K562 (cell line): ENCODE results near the gene BIVM. TPM values are rescaled to one million over a fixed set of nuclear protein-coding genes. Genes with fewer than 3 reads are reported as not detected.

Experiments used
- ATAC-seq: fragments of 200-7000 bp; cut with Tn5 transposase; 3 replicates; pipeline ENCODE4 v1.9.1; 2020; ENCODE audit warnings: moderate library complexity
- Bru-seq: library from RNA; stranded (reverse); fragments of 400-500 nt; gene quantifications from one replicate; lab custom pipeline; 2021; lab: Mats Ljungman, UMichigan
- BruChase-seq, 2 experiments: library from RNA; stranded (reverse); fragments of 400-500 nt; gene quantifications; one replicate each; lab custom pipeline; 2021; lab: Mats Ljungman, UMichigan
- BruUV-seq: library from RNA; stranded (reverse); fragments of 400-500 nt; replicated peaks from 2 replicates; lab custom pipeline; 2021; lab: Mats Ljungman, UMichigan
- CTCF ChIA-PET: fragments of 300-600 bp; formaldehyde crosslinking; extraction: SDS; loops from one replicate; lab custom pipeline; 2021; ENCODE audit warnings: low intra/inter-chr PET ratio; lab: Yijun Ruan, JAX
- POLR2A ChIA-PET: fragments of 300-600, 350-650 bp; sonication (Branson Sonifier 250); formaldehyde crosslinking; extraction: SDS; loops from one replicate; lab custom pipeline; 2021; ENCODE audit warnings: antibody characterized with exemption, inconsistent platforms; lab: Yijun Ruan, JAX
- DNase-seq, 4 experiments: peaks; one replicate each; pipeline versions ENCODE4 v3.0.0 to v3.0.0-alpha.2; 2011 to 2018; ENCODE audit warnings: low spot score in 3 of 4, mixed read lengths in 3 of 4; ENCODE audit errors: extremely low read depth in 1 of 4
- FAIRE-seq: peaks from 2 replicates; lab custom pipeline; 2011; peaks lifted over from hg19 to GRCh38; lab: Jason Lieb, UNC
- H2AFZ ChIP-seq: 2 replicates; pipeline ENCODE4 v1.6.0; 2011; ENCODE audit warnings: low read depth, low read length, control low read depth, inconsistent platforms
- H3K27ac ChIP-seq: fragments of 200-600 bp; 3 replicates; pipeline ENCODE4 v1.8.0; 2011; ENCODE audit warnings: low read depth, mild to moderate bottlenecking, control low read depth, inconsistent platforms, low read length, moderate library complexity, mixed read lengths; ENCODE audit errors: extremely low read depth
- H3K27me3 ChIP-seq, 2 experiments: fragments of 300-600 bp in 1 of 2; 2 replicates in 1 of 2; 3 replicates in 1 of 2; pipeline versions ENCODE4 v1.6.0 to v1.8.0; 2011; ENCODE audit warnings: inconsistent platforms in 2 of 2, low read length in 2 of 2, mild to moderate bottlenecking in 1 of 2, mixed read lengths in 1 of 2, moderate library complexity in 1 of 2; ENCODE audit not compliant: control insufficient read depth in 2 of 2, insufficient read depth in 2 of 2
- H3K36me3 ChIP-seq: fragments of 300-600 bp; 3 replicates; pipeline ENCODE4 v1.8.0; 2011; ENCODE audit warnings: mild to moderate bottlenecking, low read length, inconsistent platforms; ENCODE audit not compliant: control insufficient read depth, insufficient read depth
- H3K4me1 ChIP-seq, 2 experiments: fragments of 200-600 bp in 1 of 2; replicated peaks in 1 of 2; 2 replicates in 1 of 2; 3 replicates in 1 of 2; pipeline versions ENCODE4 v1.5.1 to v1.8.0; 2011; ENCODE audit warnings: inconsistent platforms in 2 of 2, low read length in 2 of 2, mild to moderate bottlenecking in 1 of 2, mixed read lengths in 1 of 2, moderate library complexity in 1 of 2; ENCODE audit not compliant: control insufficient read depth in 2 of 2, insufficient read depth in 2 of 2
- H3K4me2 ChIP-seq: 2 replicates; pipeline ENCODE4 v1.6.1; 2011; ENCODE audit warnings: low read length, control low read depth, inconsistent platforms, mixed read lengths; ENCODE audit not compliant: insufficient read depth
- H3K4me3 ChIP-seq: fragments of 200-600 bp; sonication (generic), shearing (Covaris generic); 2 replicates; pipeline ENCODE4 v1.5.1; 2016; ENCODE audit warnings: control low read depth, inconsistent platforms
- H3K79me2 ChIP-seq: fragments of 200-600 bp; 3 replicates; pipeline ENCODE4 v1.8.0; 2011; ENCODE audit warnings: low read length, inconsistent platforms; ENCODE audit not compliant: control insufficient read depth, insufficient read depth
- H3K9ac ChIP-seq, 2 experiments: 2 replicates each; pipeline versions ENCODE4 v1.6.0 to v1.6.1; 2011; ENCODE audit warnings: low read depth in 2 of 2, low read length in 2 of 2, control low read depth in 1 of 2, inconsistent platforms in 1 of 2, mild to moderate bottlenecking in 1 of 2, mixed read lengths in 1 of 2; ENCODE audit not compliant: insufficient read depth in 1 of 2
- H3K9me1 ChIP-seq: one replicate; pipeline ENCODE4 v1.6.0; 2011; ENCODE audit warnings: inconsistent platforms, mild to moderate bottlenecking, low read length, moderate library complexity; ENCODE audit not compliant: control insufficient read depth, insufficient read depth
- H3K9me3 ChIP-seq: replicated peaks from 2 replicates; pipeline ENCODE4 v1.5.1; 2011; ENCODE audit warnings: low read depth, low read length, inconsistent platforms; ENCODE audit not compliant: control insufficient read depth, insufficient read depth
- H4K20me1 ChIP-seq: replicated peaks from 2 replicates; pipeline ENCODE4 v1.6.1; 2011; ENCODE audit warnings: low read length, inconsistent platforms, mixed read lengths; ENCODE audit not compliant: control insufficient read depth, insufficient read depth
- EP400 ChIP-seq: fragments of 450-650 bp; IDR thresholded peaks from 2 replicates; pipeline ENCODE4 v1.6.1; 2017; ENCODE audit warnings: antibody characterized with exemption, mild to moderate bottlenecking, moderate library complexity
- HCFC1 ChIP-seq: IDR thresholded peaks from 2 replicates; pipeline ENCODE4 v1.6.1; 2012; ENCODE audit warnings: low read depth, low read length, improper control_type of control experiment
- JUND ChIP-seq, 2 experiments: IDR thresholded peaks; 2 replicates in 1 of 2; 3 replicates in 1 of 2; pipeline ENCODE4 v1.6.1; 2011; ENCODE audit warnings: borderline replicate concordance in 2 of 2, low read depth in 2 of 2, low read length in 2 of 2, improper control_type of control experiment in 1 of 2, missing biosample characterization in 1 of 2, missing genetic modification characterization in 1 of 2, missing genetic modification reagents in 1 of 2
- LCOR ChIP-seq: sonication (generic); formaldehyde crosslinking; IDR thresholded peaks from 2 replicates; pipeline ENCODE4 v1.8.0; 2022; ENCODE audit warnings: mild to moderate bottlenecking, missing genetic modification reagents
- MBD2 ChIP-seq: sonication (generic); IDR thresholded peaks from 2 replicates; pipeline ENCODE4 v1.6.1; 2016; ENCODE audit warnings: low read depth, borderline replicate concordance
- MED1 ChIP-seq: sonication (generic); formaldehyde crosslinking; IDR thresholded peaks from 2 replicates; pipeline ENCODE4 v1.8.1; 2023; ENCODE audit warnings: missing genetic modification reagents, borderline replicate concordance
- ZEB2 ChIP-seq: fragments of 450-650 bp; IDR thresholded peaks from 2 replicates; pipeline ENCODE4 v1.6.1; 2016
- ZNF143 ChIP-seq: sonication (generic); formaldehyde crosslinking; IDR thresholded peaks from 2 replicates; pipeline ENCODE4 v1.9.0; 2022; ENCODE audit warnings: mild to moderate bottlenecking, missing genetic modification reagents
- ZNF507 ChIP-seq: conservative IDR thresholded peaks from 2 replicates; pipeline ENCODE4 v1.6.1; 2017; ENCODE audit warnings: missing genetic modification characterization, missing compliant biosample characterization
- WGBS: fragments of 100-300 bp; shearing (Covaris generic); methylation state at CpG from one replicate; pipeline ENCODE4 v1.1.6; 2016; ENCODE audit warnings: low coverage, mixed read lengths; ENCODE audit not compliant: insufficient coverage; ENCODE audit errors: missing lambda C conversion rate; 5-methylcytosine and 5-hydroxymethylcytosine counted together
- in situ Hi-C: fragments of 300-500 bp; cut with MboI; formaldehyde crosslinking; loops from 4 replicates; pipeline ENCODE4 v1.15.0; 2018; ENCODE audit warnings: inconsistent platforms, mixed read lengths
- intact Hi-C: fragments of 100-400 bp; cut with micrococcal nuclease; formaldehyde crosslinking; loops from 2 replicates; pipeline ENCODE4 v1.14.2; 2022
- long read RNA-seq, 3 experiments: library from polyadenylated mRNA in 2 of 3; library from RNA in 1 of 3; unstranded in 2 of 3; stranded (forward) in 1 of 3; transcript quantifications; one replicate each; pipeline ENCODE4 v2.0.0, GENCODE V29; 2019 to 2022
- polyA minus RNA-seq, 3 experiments: library from RNA; depleted of rRNA, polyadenylated mRNA; stranded (reverse); fragments of >200 nt; gene quantifications; 2 replicates each; pipeline ENCODE4 v1.2.3, GENCODE V29; 2011
- polyA plus RNA-seq, 8 experiments: library from polyadenylated mRNA; depleted of rRNA in 4 of 8; stranded (reverse) in 5 of 8; unstranded in 3 of 8; fragments of >200 nt; fragmentation: Nextera tagmentation in 2 of 8; fragmentation: Illumina TruSeq in 1 of 8; extraction: Ambion mirVana in 2 of 8; extraction: Trizol in 1 of 8; gene quantifications; 2 replicates each; pipeline versions ENCODE4 v1.2.1 to v1.2.3, GENCODE V29; 2011 to 2014; ENCODE audit warnings: inconsistent platforms in 1 of 8, missing spikeins in 1 of 8
- total RNA-seq, 7 experiments: library from RNA; depleted of rRNA in 6 of 7; stranded (reverse); fragments of >200 nt in 6 of 7; fragmentation: Illumina TruSeq in 2 of 7; extraction: Trizol in 2 of 7; gene quantifications; 2 replicates each; pipeline versions ENCODE4 v1.2.1 to v1.2.3, GENCODE V29; 2011 to 2021; ENCODE audit warnings: low replicate concordance in 1 of 7
- TF ChIP-seq, protein P1 (sequence below), 2 experiments: fragments of 450-650 bp; conservative IDR thresholded peaks; 2 replicates each; pipeline ENCODE4 v1.6.1; 2017; ENCODE audit warnings: mild to moderate bottlenecking in 2 of 2, moderate library complexity in 2 of 2
- TF ChIP-seq, protein P2 (sequence below): sonication (generic); formaldehyde crosslinking; IDR thresholded peaks from 2 replicates; pipeline ENCODE4 v1.5.0; 2020; ENCODE audit warnings: missing genetic modification reagents

The BIVM gene, protein sequence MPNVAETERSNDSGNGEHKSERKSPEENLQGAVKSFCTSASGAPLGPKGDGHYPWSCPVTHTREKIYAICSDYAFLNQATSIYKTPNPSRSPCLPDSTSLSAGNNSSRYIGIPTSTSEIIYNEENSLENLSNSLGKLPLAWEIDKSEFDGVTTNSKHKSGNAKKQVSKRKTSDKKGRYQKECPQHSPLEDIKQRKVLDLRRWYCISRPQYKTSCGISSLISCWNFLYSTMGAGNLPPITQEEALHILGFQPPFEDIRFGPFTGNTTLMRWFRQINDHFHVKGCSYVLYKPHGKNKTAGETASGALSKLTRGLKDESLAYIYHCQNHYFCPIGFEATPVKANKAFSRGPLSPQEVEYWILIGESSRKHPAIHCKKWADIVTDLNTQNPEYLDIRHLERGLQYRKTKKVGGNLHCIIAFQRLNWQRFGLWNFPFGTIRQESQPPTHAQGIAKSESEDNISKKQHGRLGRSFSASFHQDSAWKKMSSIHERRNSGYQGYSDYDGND
- 25.3 and 78.1 TPM in 2 replicates for total RNA-seq (2011; cell fraction: chromatin; rRNA removed; ENCODE audit: low replicate concordance)
- total RNA-seq (2011; cell fraction: nucleolus; rRNA removed): 11.5 and 14.9 TPM in 2 replicates
- total RNA-seq (2011; cell fraction: nucleoplasm; rRNA removed): 34.8 and 48.7 TPM in 2 replicates
- 11.1 and 18.2 TPM in 2 replicates for total RNA-seq (2014; rRNA removed)
- total RNA-seq (2014; rRNA removed; fragmentation: Illumina TruSeq; extraction: Trizol): 18.3 and 22.5 TPM in 2 replicates
- 14.2 and 16.8 TPM in 2 replicates for total RNA-seq (2015; rRNA removed; fragmentation: Illumina TruSeq; extraction: Trizol)
- total RNA-seq (2021): 15.9 and 17.1 TPM in 2 replicates
- polyA plus RNA-seq (2011; rRNA removed): 16.9 and 23.1 TPM in 2 replicates
- polyA plus RNA-seq (2011; cell fraction: cytosol; rRNA removed): 5.2 and 7.8 TPM in 2 replicates
- 15.4 and 15.8 TPM in 2 replicates for polyA plus RNA-seq (2011; cell fraction: nucleus; rRNA removed)
- 10.5 and 14.3 TPM in 2 replicates for polyA plus RNA-seq (2012)
- polyA plus RNA-seq (2014; fragmentation: Illumina TruSeq; extraction: Trizol): 12.7 and 14.8 TPM in 2 replicates
- 1 to 10 TPM; 3.6 to 4.1 TPM for polyA plus RNA-seq (2014; fragmentation: Nextera tagmentation; extraction: Ambion mirVana)
- 19.5 and 25.5 TPM in 2 replicates for polyA plus RNA-seq (2014; rRNA removed)
- 11.6 and 13.9 TPM in 2 replicates for polyA minus RNA-seq (2011; rRNA and poly(A)+ RNA removed)
- polyA minus RNA-seq (2011; cell fraction: cytosol; rRNA and poly(A)+ RNA removed): 3.1 and 6.6 TPM in 2 replicates
- polyA minus RNA-seq (2011; cell fraction: nucleus; rRNA and poly(A)+ RNA removed): 13.1 and 14.9 TPM in 2 replicates
- Bru-seq, nascent RNA: percentile 77 among the genes with signal in this experiment
- BruChase-seq, experiment 1, labeled RNA remaining after a 2-hour chase: percentile 87 among the genes with signal in this experiment
- percentile 87 among the genes with signal in this experiment for BruChase-seq, experiment 2, labeled RNA remaining after a 6-hour chase
- long read RNA-seq, experiment 1, transcript BIVM-201 (11 exons, 3,859 nt): major isoform, 18 of 74 reads
- long read RNA-seq, experiment 1, partial matches to known transcripts: 12 of 74 reads
- long read RNA-seq, experiment 1, other reads (novel, unspliced or antisense): 44 of 74 reads
- long read RNA-seq, experiment 2, partial matches to known transcripts: 9 of 9 reads
- long read RNA-seq, experiment 2, other reads (novel, unspliced or antisense): 0 of 9 reads
- long read RNA-seq, experiment 3, partial matches to known transcripts: 1 of 12 reads
- long read RNA-seq, experiment 3, other reads (novel, unspliced or antisense): 7 of 12 reads

DNA sequence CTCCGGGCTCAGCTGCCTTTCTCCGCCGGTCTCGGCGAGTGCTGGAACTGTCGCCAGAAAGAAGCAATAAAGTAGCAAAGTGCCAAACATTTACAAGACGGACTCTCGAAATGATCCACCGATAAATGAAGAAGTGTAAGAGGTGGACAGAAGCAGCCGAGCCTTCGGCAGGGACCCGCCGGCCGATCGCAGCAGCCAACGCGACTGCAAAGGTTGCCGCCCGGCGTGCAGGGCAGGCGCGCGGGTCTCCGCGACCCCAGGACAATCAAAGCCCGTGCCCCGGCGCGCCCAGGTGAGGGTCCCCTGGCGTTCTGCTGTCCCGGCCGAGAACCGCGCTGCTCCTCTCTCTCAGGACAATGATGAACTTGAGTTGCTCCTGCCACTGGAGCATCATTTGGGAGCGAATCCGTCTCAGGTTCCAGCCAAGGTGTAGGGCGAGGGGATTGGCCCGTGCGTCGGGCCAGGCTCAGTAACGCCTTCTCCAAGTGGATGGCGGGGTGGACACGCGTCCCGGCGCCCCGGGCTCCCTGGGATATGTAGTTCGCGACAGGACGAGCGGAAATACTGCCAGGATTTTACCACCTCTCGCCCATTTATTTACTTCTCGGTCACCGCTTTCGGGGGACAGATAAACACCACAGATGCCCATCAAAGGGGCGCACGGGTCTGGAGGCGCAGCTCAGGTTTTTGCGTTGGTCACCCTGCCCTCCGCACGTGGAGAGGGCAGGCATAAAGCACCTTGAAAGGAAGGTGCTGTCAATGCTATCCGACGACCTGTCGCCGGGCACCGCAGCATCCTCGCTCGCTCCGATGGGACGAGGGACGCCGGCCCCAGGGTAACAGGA is at the start of gene BIVM, which contains the start of gene POGLUT2:
BIVM (plus strand) TSS at position 539 of the 845 bp plus-strand sequence. CDS start 8,149 bp downstream, outside the sequence.
POGLUT2 (minus strand) TSS at position 396 of the 845 bp plus-strand sequence; CDS start at position 90, 306 bp downstream.
- Histone ChIP-seq H3K27me3 (no peaks in the 10 kb centered on the region), H3K9me3 (no peaks in the 10 kb centered on the region), H3K4me2 (peak within 1 kb of the TSS; percentile 93), H3K4me1 (peaks cover 4 to 24% of the 10 kb centered on the region in 2 experiments; a peak in 4 of 5 replicates), H2AFZ (peak within 1 kb of the TSS; percentile 83), H3K9ac (peak within 1 kb of the TSS; percentile 79 to 97), H3K9me1 (no peaks in the 10 kb centered on the region), H3K79me2 (peaks cover 36% of the 10 kb centered on the region), H3K4me3 (peak within 1 kb of the TSS; percentile 76), H3K27ac (peak within 1 kb of the TSS; percentile 76), H4K20me1 (no peaks in the 10 kb centered on the region), H3K36me3 (no peaks in the 10 kb centered on the region)
- under 1% methylated on average over 19 of the region's 72 CpGs for WGBS
- intact Hi-C loops: loop anchor here (1.0 kb wide), 1 partner anchor 26 kb away; the partner anchor contains the start of gene TEX30
- ChIA-PET POLR2A (interaction anchor here (0.6 to 0.8 kb wide), 2 partner anchors 25 to 1971 kb away, joined by 3 read pairs; partner anchors contain the start of gene TEX30), CTCF (no interaction called here)
- ATAC-seq (peak; percentile 92), DNase-seq (peak; percentile 87 to 96 (median 90)), FAIRE-seq (peak; percentile 95)
- BruUV-seq: TSS peak; percentile 71
- in situ Hi-C loops: no loop called here
- TF ChIP-seq JUND (IDR thresholded peaks at IDR 0.05; ENCODE audit: borderline replicate concordance, low read depth, low read length): peak; percentile 11; the same call in 1 of the 2 replicates
- TF ChIP-seq JUND (tag; IDR thresholded peaks at IDR 0.05; ENCODE audit: borderline replicate concordance, low read depth, low read length): no peak
- TF ChIP-seq, protein P1, sequence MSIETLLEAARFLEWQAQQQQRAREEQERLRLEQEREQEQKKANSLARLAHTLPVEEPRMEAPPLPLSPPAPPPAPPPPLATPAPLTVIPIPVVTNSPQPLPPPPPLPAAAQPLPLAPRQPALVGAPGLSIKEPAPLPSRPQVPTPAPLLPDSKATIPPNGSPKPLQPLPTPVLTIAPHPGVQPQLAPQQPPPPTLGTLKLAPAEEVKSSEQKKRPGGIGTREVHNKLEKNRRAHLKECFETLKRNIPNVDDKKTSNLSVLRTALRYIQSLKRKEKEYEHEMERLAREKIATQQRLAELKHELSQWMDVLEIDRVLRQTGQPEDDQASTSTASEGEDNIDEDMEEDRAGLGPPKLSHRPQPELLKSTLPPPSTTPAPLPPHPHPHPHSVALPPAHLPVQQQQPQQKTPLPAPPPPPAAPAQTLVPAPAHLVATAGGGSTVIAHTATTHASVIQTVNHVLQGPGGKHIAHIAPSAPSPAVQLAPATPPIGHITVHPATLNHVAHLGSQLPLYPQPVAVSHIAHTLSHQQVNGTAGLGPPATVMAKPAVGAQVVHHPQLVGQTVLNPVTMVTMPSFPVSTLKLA (conservative IDR thresholded peaks at IDR 0.05): peak; percentile 55 to 73
- TF ChIP-seq EP400: peak; percentile 39; the same call in 1 of the 2 replicates
- TF ChIP-seq HCFC1: peak; percentile 95
- TF ChIP-seq, protein P2, sequence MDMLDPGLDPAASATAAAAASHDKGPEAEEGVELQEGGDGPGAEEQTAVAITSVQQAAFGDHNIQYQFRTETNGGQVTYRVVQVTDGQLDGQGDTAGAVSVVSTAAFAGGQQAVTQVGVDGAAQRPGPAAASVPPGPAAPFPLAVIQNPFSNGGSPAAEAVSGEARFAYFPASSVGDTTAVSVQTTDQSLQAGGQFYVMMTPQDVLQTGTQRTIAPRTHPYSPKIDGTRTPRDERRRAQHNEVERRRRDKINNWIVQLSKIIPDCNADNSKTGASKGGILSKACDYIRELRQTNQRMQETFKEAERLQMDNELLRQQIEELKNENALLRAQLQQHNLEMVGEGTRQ (CRISPR knock-in tag): peak; percentile 62
- no peak for TF ChIP-seq ZNF507
- TF ChIP-seq MBD2: peak; percentile 99
- TF ChIP-seq ZNF143 (CRISPR knock-in tag): peak; percentile 92
- no peak for TF ChIP-seq MED1 (CRISPR knock-in tag)
- TF ChIP-seq ZEB2: peak; percentile 76
- TF ChIP-seq LCOR (CRISPR knock-in tag): no peak
